ENCODE measurements around the gene TLR6. TPM values are rescaled to one million over a fixed set of nuclear protein-coding genes. Genes with fewer than 3 reads are reported as not detected.
"Not testable (repeated sequence)": the region's sequence is repeated elsewhere in the genome, so short reads cannot be mapped to it uniquely, and the experiment has no call there.

Gene TLR6
- total RNA-seq, 1 experiment from 2014 or later = 4.8 TPM

- Histone ChIP-seq H3K36me3 (ENCODE audit: control insufficient read depth in 1 of 2, insufficient read depth in 2 of 2, low read length in 2 of 2) (no peaks in the 10 kb centered on the region), H3K9me3 (ENCODE audit: control insufficient read depth in 1 of 2, insufficient read depth in 1 of 2, low read depth in 1 of 2, low read length in 2 of 2) (no peaks in the 10 kb centered on the region), H4K20me1 (ENCODE audit: insufficient read depth) (no peaks in the 10 kb centered on the region), H3K9me2 (ENCODE audit: insufficient read depth) (no peaks in the 10 kb centered on the region), H3K4me2 (ENCODE audit: low read length) (no peak overlapping the region), H3K4me3 (replicated peaks in 1 of 2; ENCODE audit: low read depth in 1 of 2, low read length in 2 of 2) (no peak overlapping the region), H3K4me1 (ENCODE audit: control insufficient read depth in 1 of 2, insufficient read depth in 2 of 2, low read length in 2 of 2) (no peaks in the 10 kb centered on the region), H3K27me3 (ENCODE audit: insufficient read depth, low read length) (no peaks in the 10 kb centered on the region), H3K79me2 (ENCODE audit: insufficient read depth, low read length) (no peaks in the 10 kb centered on the region), H3K27ac (ENCODE audit: low read depth, low read length) (no peak overlapping the region), H2AFZ (ENCODE audit: low read depth, low read length, poor library complexity, severe bottlenecking) (no peak overlapping the region), H3K9ac (ENCODE audit: low read length) (no peak overlapping the region)
- DNase-seq (ENCODE audit: low read depth, low spot score) (no peak), ATAC-seq (no peak)
- BruUV-seq (replicated peaks) = no TSS peak
- POLR2A ChIA-PET = no interaction called here
- RAD21 ChIA-PET (ENCODE audit: low non-redundant PET in 1 of 2, low total read pairs in 2 of 2, uncharacterized antibody in 2 of 2, unreplicated experiment in 2 of 2) = no interaction called here
- TF ChIP-seq RAD21 (IDR thresholded peaks at IDR 0.05; ENCODE audit: low read depth) = no peak
- TF ChIP-seq FOSL1 (IDR thresholded peaks at IDR 0.05; ENCODE audit: low read depth) = no peak
- no peak for TF ChIP-seq POLR2AphosphoS5 (IDR thresholded peaks at IDR 0.05; ENCODE audit: low read depth, low read length)
- TF ChIP-seq YY1 (IDR thresholded peaks at IDR 0.05; ENCODE audit: extremely low read depth, insufficient replicate concordance, low read depth, low read length) = no peak
- no peak for TF ChIP-seq EZH2 (IDR thresholded peaks at IDR 0.05)
- TF ChIP-seq SP1 (IDR thresholded peaks at IDR 0.05; ENCODE audit: low read depth) = no peak
- TF ChIP-seq TCF7L2 (IDR thresholded peaks at IDR 0.05; ENCODE audit: borderline replicate concordance, extremely low read depth, insufficient read depth, insufficient read length) = no peak
- no peak for TF ChIP-seq ZFX (IDR thresholded peaks at IDR 0.05)
- TF ChIP-seq ZNF274 (IDR thresholded peaks at IDR 0.05; ENCODE audit: low read depth, low read length) = no peak
- TF ChIP-seq MAX (IDR thresholded peaks at IDR 0.05) = no peak
- TF ChIP-seq EZH2phosphoT487 (IDR thresholded peaks at IDR 0.05; ENCODE audit: borderline replicate concordance) = no peak
- no peak for TF ChIP-seq CEBPB (IDR thresholded peaks at IDR 0.05; ENCODE audit: low read depth)
- TF ChIP-seq REST (IDR thresholded peaks at IDR 0.05; ENCODE audit: low read depth) = no peak
- TF ChIP-seq JUND (IDR thresholded peaks at IDR 0.05) = no peak
- no peak for TF ChIP-seq SRF (IDR thresholded peaks at IDR 0.05; ENCODE audit: low read depth)
- no peak for TF ChIP-seq ELF1 (IDR thresholded peaks at IDR 0.05; ENCODE audit: borderline replicate concordance, low read depth)
- intact Hi-C loops (cut with micrococcal nuclease) = no loop called here
- CTCF ChIA-PET = no interaction called here
Observed at GRCh38 chr4:38811297-38811696, 45.3 kb downstream of the TLR6 start.

- CTCF ChIA-PET; H3K27ac ChIP-seq (ENCODE audit: low read depth, low read length); POLR2A ChIA-PET; H3K36me3 ChIP-seq (ENCODE audit: control insufficient read depth in 1 of 2, insufficient read depth in 2 of 2, low read length in 2 of 2); RAD21 ChIA-PET (ENCODE audit: low non-redundant PET in 1 of 2, low total read pairs in 2 of 2, uncharacterized antibody in 2 of 2, unreplicated experiment in 2 of 2); DNase-seq (ENCODE audit: low read depth, low spot score); H4K20me1 ChIP-seq (ENCODE audit: insufficient read depth); H2AFZ ChIP-seq (ENCODE audit: low read depth, low read length, poor library complexity, severe bottlenecking); H3K9ac ChIP-seq (ENCODE audit: low read length); BruUV-seq (replicated peaks); intact Hi-C loops (cut with micrococcal nuclease); H3K9me2 ChIP-seq (ENCODE audit: insufficient read depth); H3K79me2 ChIP-seq (ENCODE audit: insufficient read depth, low read length); H3K4me2 ChIP-seq (ENCODE audit: low read length); H3K4me3 ChIP-seq (replicated peaks in 1 of 2; ENCODE audit: low read depth in 1 of 2, low read length in 2 of 2); H3K27me3 ChIP-seq (ENCODE audit: insufficient read depth, low read length); ATAC-seq; H3K9me3 ChIP-seq (ENCODE audit: control insufficient read depth in 1 of 2, insufficient read depth in 1 of 2, low read depth in 1 of 2, low read length in 2 of 2); H3K4me1 ChIP-seq (ENCODE audit: control insufficient read depth in 1 of 2, insufficient read depth in 2 of 2, low read length in 2 of 2): not testable (repeated sequence)
Observed at GRCh38 chr4:38807462-38807861, 49.2 kb downstream of the TLR6 start.
